Fibroblast of gingiva (primary cell): ENCODE results near the gene GMDS.

ENCODE experiments used
- DNase-seq: peaks from one replicate; pipeline ENCODE4 v3.0.0-alpha.2; 2011; ENCODE audit warnings: low read depth

The GMDS gene

DNA sequence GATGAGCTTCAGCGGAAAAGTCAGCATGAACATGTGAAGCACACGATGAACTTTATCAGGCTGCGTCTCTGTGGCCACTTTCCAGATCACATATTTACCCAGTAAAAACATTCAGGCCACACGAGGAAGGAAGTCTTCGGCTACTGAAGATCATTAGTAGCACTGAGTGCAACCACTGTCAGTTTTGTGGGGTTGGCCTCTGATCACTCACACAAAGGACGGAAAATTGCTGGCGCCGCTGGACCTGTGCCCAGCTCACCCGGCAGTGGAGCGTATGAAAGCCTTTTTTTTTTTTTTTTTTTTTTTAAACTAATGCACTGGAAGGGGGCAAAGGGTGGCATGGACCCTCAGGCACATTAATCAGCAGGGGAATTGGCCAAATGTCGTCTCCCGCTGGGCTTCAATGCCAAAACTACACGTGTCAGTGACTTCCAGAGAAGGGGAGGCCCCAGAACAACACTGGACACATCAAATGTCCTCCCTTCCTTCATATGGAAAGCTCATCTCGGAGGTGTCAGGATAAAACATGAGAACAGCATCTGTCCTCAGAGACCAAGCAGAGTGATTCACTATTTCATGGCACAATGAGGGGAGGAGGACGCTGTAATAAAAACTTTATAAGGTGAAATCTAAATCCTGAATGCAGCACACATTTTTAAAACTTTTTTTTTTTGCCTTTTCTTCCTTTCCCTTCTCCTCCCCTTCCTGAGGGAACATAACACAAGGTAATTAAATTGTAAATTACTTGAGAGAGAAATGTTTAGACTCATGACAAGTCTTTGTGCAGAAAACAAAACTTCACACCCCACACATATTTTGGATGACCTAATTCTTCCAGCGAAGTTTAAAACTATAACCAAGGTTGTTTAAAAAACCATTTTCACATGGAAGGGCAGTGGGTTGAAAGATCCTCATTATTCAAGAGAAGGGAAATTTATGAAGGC, 412.3 kb downstream of the GMDS start:
- DNase-seq = peak; percentile 13

DNA sequence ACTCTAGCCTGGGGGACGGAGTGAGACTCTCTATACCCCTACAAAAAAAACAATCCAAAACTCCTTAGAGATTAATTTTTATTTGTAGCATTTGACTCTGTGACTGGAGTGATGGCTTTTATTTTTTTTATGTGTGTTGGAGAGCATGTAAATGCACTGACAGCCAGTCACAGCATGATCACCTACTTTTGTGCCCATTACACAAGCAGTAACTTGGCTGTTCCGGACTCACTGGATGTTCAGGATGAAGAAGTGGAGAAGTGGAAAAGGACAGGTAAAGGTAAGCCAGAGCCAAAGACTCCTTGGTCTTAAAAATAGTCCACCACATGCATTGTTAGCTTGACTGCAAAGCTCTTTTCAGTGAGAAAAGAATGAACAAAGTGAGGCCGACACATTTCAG, 413.0 kb downstream of the GMDS start:
- DNase-seq = no peak

DNA sequence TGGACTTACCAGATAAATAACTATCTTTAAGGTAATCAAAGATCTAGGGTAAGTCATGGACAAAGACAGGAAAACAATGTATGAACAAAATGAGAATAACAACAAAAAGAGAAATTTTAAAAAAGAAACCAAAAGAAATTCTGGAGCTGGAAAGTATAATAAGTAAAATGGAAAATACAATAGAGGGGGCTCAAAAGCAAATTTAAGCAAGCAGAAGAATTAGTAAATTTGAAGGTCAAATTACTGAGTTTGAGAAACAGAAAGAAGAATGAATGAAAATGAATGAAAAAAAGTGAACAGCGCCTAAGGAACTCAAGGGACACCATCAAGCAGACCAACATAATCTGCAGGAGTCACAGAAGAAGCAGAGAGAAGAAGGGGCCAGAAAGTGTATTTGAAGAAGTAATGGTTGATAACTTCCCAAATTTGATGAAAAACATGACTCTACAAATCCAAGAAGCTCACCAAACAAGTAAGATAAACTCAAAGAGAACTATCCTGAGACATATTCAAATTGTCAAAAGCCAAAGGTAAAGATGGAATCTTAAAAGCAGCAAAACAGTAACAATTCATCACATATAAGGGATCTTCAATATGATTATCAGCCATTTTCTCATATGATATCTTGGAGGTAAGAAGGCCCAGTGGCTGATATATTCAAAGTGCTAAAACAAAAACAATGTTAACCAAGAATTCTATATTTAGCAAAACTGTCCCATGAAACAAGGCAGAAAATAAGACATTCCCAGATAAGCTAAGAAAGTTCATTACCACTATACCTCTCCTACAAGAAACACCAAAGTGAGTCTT, 417.2 kb downstream of the GMDS start:
- no peak for DNase-seq

DNA sequence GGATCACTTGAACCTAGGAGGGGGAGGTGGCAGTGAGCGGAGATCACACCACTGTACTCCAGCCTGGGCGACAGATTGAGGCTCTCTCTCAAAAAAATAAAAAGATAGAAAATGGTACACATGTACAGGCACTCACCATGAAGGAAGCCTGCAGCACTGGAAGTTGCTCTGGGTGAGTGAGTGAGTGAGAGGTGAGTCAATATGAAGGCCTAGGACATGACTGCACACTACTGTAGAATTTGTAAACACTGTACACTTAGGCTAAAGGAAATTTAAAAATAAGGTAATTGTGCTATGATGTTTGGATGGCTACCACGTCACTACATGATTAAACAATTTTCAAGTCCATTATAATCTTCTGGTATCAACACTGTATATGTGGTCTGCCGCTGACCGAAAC, 419.5 kb downstream of the GMDS start:
- no peak for DNase-seq

DNA sequence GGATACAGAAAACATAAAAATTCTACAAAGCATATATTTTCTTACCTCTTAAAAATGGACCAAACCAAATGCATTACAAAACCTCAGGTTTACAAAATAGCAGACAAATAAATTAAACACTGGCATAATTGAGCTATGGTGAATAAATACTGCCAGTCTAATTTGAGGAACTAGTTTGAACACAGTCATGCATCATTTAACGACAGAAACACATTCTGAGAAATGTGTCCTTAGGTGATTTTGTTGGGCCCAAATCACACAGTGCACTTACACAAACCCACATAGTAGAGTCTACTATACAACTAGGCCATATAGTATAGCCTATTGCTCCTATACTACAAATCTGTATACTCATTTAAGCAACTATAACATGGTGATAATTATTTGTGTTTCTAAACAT, 420.1 kb downstream of the GMDS start:
- no peak for DNase-seq

DNA sequence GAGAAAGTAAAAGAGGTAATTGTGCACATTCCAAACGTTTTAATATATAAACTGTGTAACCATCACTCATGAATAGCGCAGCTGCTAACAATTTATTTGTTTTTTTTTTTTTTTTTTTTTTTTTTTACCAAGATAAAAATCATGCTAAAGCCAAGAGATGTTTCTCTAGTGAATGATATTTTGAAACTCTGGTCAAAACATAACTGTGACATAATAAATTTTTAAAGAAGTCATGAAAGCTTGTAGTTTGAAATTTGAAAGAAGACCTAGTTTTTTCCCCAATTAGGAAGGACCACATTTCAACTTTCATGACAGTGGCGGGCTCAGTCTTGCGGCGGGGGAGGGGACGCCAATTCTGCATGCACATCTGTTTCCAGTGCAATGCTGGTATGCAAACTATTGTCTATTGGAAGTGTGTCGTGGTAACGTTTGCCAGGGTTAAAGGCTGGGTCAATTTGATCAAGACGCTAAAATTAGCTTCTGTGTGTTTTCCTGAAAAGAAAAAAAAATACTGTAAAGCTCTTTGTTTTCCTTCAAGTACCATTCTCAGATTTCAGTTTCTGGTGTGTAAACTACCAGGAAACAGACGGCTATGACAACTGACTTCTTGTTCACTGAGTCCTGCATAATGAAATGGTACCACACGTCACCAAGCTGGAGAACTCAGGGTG, 423.8 kb downstream of the GMDS start:
- peak; percentile 79 for DNase-seq

DNA sequence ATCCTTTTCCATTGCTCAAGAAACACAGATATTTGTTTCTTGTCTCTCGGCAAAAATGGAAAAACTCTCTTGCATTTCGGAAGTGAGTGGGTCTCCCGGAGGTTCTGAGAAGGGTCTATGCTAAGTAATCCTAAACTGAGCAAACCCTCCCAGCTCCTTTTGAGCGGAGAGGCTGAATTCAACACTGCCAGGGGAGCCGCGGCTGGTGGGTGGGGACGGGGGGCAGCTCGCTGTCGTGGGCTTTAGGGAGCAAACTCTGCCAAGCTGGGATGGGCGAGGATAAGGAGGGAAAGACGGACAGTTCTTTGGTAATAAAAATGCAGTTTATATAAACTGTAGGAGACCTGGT, 424.3 kb downstream of the GMDS start:
- no peak for DNase-seq

DNA sequence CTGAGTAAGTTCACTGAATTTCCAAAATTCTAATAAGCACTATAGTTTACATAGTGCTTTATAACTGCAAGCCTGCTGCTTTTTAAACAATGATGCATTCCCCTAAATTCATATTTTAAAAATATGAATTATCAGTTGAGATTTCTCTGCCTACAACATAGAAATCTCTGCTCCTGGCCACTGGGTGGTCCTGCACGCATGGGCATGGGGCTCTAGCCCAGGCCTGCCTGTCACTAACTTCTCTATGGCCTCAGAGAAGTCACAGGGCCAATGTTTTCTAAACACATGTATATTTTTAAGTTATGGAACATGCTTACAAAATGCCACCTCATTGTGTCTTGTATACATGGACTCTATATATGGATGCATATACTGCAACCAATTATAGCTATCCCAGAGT, 424.7 kb downstream of the GMDS start:
- no peak for DNase-seq

DNA sequence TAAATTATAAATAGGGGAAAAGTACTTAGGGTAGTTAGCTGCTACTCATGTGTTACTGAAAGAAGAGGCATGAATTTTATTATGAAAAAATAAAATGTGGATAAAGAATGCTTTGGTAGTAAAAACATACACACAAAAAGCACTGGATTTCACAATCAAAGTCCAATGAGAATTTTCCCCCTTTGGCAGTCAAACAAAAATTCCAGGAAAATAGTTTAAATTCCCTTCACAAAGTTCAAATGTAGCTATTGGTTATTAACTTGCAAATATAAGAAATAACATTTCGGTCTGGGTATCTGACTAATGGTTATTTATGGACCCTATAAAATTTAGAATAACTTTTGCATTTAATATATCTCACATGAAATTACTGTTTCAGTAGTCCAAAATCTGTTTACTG, 425.2 kb downstream of the GMDS start:
- peak; percentile 49 for DNase-seq

DNA sequence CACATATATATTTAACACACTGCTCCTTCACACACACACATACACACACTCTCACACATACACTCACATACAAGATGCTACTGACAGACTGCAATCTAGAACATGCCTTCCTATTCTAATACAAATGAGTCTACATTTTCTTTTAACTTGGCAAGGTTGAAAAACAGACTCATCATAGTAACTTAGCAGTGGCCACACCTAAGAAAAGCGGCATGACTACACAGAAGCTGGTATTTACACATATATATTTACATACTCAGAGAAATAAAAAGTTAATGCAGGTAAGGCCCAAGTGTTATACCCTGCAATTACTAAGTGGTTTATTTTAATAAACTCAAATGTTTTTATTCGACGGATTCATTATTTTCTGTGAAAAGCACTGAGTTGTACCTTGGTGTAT, 426.4 kb downstream of the GMDS start:
- no peak for DNase-seq

DNA sequence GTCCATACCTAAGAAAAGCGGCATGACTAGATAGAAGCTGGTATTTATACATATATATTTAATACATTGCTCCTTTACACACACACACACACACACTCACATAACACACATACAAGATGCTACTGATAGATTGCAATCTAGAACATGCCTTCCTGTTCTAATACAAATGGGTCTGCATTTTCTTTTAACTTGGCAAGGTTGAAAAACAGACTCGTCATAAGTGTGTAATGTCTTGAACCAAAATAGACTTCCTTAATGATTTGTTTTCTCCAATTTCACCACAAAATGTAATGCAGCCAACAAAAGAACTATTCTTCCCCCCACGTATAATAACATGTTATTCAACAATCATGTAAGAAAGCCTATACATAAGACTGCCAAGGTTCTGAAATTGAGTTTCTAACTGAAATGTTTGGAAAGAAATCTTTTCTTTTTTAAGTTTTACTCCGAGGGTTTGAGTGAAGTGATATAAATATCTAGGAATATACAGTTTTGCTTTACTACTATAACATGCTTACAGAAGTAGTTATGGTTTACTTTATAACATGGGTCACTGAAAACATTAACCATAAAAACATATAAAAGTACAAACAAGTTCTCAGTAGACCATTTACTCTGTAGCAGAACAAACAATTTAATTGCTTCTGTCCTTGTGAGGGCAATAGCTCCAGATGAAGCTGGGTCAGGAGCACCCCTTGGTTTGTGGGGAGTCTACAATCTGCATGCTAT, 428.2 kb downstream of the GMDS start:
- peak; percentile 53 for DNase-seq

DNA sequence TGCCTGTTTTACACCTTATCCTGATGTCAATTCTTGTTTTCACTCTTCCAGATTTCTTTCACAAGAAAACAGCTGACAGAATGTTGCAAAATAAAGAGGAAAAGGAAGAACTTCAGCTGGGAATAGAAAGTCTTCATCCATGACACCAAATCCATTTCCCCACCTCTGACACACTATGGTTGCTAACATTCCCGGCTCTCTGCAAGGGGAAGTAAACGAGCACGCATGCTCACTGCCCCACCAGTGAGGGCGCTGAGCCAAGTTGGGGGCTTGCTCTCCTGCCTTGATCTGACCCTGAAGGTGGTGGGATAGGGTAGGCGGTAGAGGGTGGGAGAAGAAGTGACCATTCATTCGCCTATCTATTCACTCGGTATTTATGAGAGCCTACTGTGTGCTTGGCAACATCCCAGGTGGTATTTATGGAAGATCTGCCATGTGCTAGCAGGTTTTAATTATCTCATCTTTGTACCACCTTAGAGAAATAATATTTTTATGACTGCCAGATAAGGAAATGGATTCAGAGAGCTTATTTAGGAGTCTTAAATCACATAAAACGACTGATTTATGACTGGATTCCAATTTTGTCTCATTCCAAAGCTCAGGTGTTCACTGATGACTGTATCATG, 429.5 kb downstream of the GMDS start:
- no peak for DNase-seq

DNA sequence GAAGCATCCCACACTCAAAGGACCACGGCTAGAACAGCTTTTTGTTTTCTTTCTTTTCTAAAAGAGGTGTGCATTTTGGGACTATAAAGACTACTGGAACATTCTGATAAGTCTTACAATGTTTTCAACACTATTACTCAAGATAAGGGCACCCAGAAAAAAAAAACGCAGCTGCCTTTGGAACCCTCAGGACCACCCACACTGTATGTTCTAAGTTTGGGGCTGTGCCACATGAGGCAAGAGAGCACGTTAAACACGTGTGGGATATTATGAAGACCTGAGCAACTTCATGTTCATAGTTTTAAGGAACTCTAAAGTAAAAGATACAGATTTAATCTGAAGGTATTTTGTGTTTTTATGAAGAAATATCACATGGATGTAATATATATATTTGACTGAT, 431.1 kb downstream of the GMDS start:
- DNase-seq = no peak

DNA sequence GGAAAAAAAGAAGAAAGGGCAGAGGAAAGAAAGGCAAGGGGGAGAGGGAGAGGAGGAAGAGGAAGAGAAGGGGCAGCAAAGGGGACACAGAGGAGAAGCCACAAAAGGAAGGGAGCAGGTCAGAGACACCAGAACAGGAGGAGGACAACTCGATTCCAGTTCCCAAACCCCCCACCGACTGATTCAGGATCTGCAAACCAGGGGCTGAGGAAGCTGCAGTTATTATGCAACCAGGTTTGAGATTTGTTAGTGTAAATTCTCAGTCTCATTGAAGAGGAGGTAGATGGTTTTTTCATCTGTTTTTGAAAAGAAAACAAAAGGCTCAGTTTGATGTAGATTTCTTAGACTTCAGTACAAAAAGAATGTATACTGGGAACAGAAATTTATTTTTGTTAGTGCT, 432.9 kb downstream of the GMDS start:
- DNase-seq = no peak

DNA sequence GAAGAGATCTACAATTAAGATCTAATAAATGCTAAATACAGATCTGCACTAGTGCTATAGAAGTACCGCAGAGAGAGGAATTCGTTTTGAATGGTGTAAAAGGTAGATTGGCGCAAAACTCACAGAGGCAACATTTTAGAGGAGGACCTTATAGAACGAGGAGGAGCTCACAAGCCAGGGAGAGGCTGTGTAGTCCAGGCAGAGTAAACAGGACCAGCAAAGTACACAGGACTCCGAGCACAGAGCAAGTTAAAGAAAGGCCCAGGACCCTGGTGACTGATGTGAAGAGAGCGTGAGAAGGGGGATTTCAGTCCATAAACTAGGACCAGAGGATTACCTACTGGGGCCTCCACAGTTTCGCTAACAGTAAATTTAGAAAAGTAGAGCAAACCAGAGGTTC, 433.4 kb downstream of the GMDS start:
- DNase-seq = no peak

DNA sequence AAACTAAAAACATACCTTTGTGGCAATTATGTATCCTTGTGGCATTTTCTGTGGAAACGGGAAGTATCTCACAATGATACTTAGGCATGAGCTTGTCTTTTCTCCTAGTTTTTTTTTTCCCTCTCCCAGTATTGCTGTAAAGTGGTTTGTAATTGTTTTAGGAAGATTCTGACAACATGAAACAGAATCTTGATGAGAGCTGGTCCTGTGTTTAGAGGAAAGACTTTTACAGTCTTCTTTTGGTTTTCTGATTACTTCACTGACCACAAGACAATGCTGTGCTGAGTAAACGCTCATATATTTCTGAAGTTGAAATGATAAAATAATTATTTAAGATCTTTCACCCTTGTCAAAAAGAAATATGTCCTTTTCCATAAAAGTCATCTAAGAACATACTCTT, 434.5 kb downstream of the GMDS start:
- DNase-seq = no peak

DNA sequence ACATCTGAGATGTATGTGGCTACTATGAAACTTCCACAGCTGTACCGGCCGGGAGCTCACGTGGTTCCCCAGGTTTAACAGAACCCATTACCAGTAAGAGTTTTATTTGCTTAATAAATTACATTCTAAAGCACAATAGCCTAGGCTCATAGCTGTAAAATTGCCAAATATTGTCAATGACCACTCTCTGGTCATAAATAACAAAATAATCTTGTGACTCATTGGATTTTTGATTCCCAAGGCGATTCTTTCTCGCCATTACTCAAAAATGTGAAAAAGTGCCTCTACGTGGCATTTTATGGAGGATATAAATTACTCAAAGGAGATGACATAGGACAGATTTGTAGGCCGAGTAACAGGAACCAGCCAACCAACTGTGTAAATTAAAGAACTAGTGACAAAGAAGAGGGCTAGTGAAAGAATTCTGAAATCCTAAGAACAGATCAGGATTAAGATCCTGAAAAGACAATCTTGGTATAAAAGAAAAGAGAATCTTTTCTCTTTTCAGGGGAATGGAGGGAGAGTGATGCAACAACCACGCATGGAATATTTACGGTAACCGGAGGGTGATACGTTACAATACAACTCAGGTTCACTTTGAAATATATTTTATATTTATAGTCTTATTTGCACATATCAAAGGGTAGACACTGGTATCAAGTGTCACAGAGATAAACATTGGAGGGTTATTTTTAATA, 436.0 kb downstream of the GMDS start:
- no peak for DNase-seq

DNA sequence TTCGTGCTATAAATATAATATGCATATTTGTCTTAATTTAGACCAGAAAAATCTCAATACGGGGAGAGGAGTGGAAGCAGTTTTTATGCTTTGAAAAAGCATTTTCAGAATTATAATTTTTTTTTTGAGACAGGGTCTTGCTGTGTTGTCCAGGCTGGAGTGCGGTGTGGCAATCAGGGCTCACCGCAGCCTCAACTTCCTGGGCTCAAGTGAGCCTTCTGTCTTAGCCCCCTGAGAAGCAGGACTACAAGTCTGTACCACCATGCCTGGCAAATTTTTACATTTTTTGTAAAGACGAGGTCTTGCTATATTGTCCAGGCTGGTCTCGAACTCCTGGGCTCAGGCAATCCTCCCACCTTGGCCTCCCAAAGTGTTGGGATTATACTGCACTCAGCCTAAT, 438.5 kb downstream of the GMDS start:
- no peak for DNase-seq

DNA sequence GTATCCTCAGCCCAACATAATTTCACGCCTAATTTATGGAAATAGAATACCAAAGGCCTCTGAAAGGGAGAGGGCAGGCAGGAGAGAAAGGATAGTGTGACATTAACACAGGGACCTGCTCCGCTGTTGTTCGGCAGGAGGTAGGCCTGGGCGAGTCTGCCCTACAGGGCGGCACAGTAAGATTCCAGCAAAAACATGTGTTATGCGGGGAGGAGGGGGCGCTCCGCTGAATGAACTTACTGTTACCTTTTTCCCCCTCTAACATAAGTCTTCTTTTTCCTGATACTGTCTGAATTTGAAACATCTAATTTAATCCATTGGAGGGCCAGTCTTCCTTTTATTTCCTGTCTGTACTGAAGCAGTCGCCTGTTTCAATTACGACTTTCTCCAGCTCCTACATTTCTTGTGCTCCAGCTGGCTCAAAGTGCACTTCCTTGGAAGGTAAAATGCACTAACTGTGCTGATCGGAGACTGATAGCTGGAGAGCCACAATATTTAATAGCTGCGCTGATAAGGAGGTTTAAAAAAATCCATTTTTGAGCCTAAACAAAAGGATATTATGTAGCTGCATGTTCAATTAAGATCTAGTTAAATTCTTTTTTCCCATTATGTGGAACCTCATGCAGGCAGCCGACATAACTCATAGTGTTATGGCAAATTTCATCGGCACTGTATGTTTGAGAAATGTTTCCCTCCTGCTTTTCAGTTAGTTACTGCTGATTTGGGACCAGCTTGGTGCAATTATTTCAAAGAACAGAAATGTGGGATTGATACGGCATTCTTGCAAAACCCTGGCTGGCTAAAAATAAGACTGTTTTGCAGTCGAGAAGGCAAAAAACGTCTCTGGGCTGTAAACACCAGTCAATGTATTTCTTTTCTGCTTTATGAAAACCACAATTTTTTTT, 442.7 kb downstream of the GMDS start:
- peak; percentile 11 for DNase-seq

DNA sequence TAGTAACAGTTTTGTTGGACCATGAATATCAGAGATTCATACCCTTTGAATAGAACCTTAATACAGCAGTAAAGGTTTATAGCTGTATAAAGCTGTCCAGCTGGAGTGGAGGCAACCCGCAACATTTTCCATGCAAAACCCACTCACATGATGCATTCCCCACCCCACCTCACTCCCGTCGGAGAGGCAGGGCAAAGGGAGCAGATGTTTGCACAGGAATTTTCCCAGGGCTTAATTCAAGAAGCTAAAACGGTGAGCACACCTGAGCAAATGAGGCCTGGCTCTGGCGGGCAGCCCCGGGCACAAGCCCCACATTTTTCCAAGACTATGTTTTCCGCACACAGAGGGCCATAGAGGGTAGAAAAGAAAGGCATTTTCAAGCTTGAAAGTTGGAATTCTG, 444.0 kb downstream of the GMDS start:
- no peak for DNase-seq
